ENCODE results near the gene RBPJ. TPM values are rescaled to one million over a fixed set of nuclear protein-coding genes. Genes with fewer than 3 reads are reported as not detected.

The RBPJ gene
- total RNA-seq (2021; fragmentation: NEBNext Ultra II Directional; extraction: Animal tissue kit (Norgen Biotek cat#: 25700)) (202 and 217 TPM in 2 replicates), polyA plus RNA-seq (2011; rRNA removed) (58.2 and 65.5 TPM in 2 replicates), polyA minus RNA-seq (2011; rRNA and poly(A)+ RNA removed) (109 and 131 TPM in 2 replicates)
- polyA plus RNA-seq (2011; cell fraction: cytosol; rRNA removed), result 80.3 TPM
- 94.0 TPM for polyA plus RNA-seq (2011; cell fraction: nucleus; rRNA removed)
- 73.6 to 109 TPM (median 89.5 TPM) in 4 replicates for polyA plus RNA-seq (2012, experiment 1 of 2)
- polyA plus RNA-seq (2012, experiment 2 of 2), result 7.1 TPM
- polyA plus RNA-seq (2013, experiment 1 of 2), result 140 TPM
- 139 TPM for polyA plus RNA-seq (2013, experiment 2 of 2)
- polyA minus RNA-seq (2011; cell fraction: cytosol; rRNA and poly(A)+ RNA removed), result 86.8 TPM
- 208 TPM for polyA minus RNA-seq (2011; cell fraction: nucleus; rRNA and poly(A)+ RNA removed)
- long read RNA-seq, experiment 1, full-length matches to known transcripts, result 13 of 102 reads
- long read RNA-seq, experiment 1, partial matches to known transcripts, result 11 of 102 reads
- long read RNA-seq, experiment 1, other reads (novel, unspliced or antisense), result 78 of 102 reads
- long read RNA-seq, experiment 2, full-length matches to known transcripts, result 240 of 313 reads
- long read RNA-seq, experiment 2, partial matches to known transcripts, result 19 of 313 reads
- long read RNA-seq, experiment 2, other reads (novel, unspliced or antisense), result 54 of 313 reads

- Histone ChIP-seq H3K23ac (ENCODE audit: insufficient read length) (no peak within 1 kb of the TSS), H3K18ac (ENCODE audit: extremely low read depth, low read length) (peak within 1 kb of the TSS; percentile 95), H2AFZ (ENCODE audit: low read length) (no peak within 1 kb of the TSS), H3K36me3 (ENCODE audit: control insufficient read depth in 2 of 4, insufficient read depth in 4 of 4, low read length in 3 of 4) (no peaks in the 10 kb centered on the region), H3K79me2 (ENCODE audit: control insufficient read depth in 1 of 2, insufficient read depth in 2 of 2, low read length in 2 of 2) (peaks cover 44 to 48% of the 10 kb centered on the region in 2 experiments), H2BK5ac (ENCODE audit: low read depth, low read length) (peak within 1 kb of the TSS; percentile 99), H3K27me3 (replicated peaks in 1 of 4; ENCODE audit: control insufficient read depth in 3 of 4, extremely low read depth in 1 of 4, insufficient read depth in 3 of 4, low read length in 3 of 4) (no peaks in the 10 kb centered on the region), H3K9ac (replicated peaks in 1 of 4; ENCODE audit: extremely low read depth in 1 of 4, low read depth in 3 of 4, low read length in 3 of 4) (peak within 1 kb of the TSS; percentile 83 to 95 (median 88)), H3K4ac (replicated peaks; ENCODE audit: insufficient read length, low read depth, low read length) (peak within 1 kb of the TSS; percentile 73), H3K79me1 (ENCODE audit: low read depth, low read length) (no peaks in the 10 kb centered on the region), H3K56ac (replicated peaks; ENCODE audit: insufficient read length, low read depth, low read length) (peak within 1 kb of the TSS; percentile 92), H4K8ac (ENCODE audit: extremely low read depth, insufficient read depth, low read length) (peak within 1 kb of the TSS; percentile 99), H2BK120ac (replicated peaks; ENCODE audit: low read depth, low read length) (peak within 1 kb of the TSS; percentile 20), H2BK20ac (ENCODE audit: low read length) (0 out of 2 replicates have a peak within 1 kb of the TSS, but pooled peaks have one; percentile 55), H2BK12ac (ENCODE audit: low read depth, low read length) (peak within 1 kb of the TSS; percentile 98), H3K4me3 (ENCODE audit: extremely low read depth in 1 of 4, insufficient read depth in 2 of 4, low read depth in 3 of 4, low read length in 4 of 4) (peak within 1 kb of the TSS; percentile 87 to 98 (median 92)), H2AK5ac (ENCODE audit: low read depth, low read length) (no peak within 1 kb of the TSS; the same call in 1 of the 2 replicates), H2BK15ac (ENCODE audit: low read length) (peak within 1 kb of the TSS; percentile 53; the same call in 1 of the 2 replicates), H3K4me2 (ENCODE audit: insufficient read depth in 1 of 2, low read depth in 2 of 2, low read length in 2 of 2) (peak within 1 kb of the TSS; percentile 63 to 78), H3K9me3 (ENCODE audit: insufficient read depth in 2 of 2, low read depth in 1 of 2, low read length in 1 of 2) (no peaks in the 10 kb centered on the region), H4K5ac (ENCODE audit: insufficient read length, low read depth, low read length) (peak within 1 kb of the TSS; percentile 83), H3K4me1 (replicated peaks in 1 of 4; ENCODE audit: control insufficient read depth in 3 of 4, insufficient read depth in 4 of 4, low read length in 3 of 4) (peaks cover 0 to 7% (median 2%) of the 10 kb centered on the region in 4 experiments; a peak in 5 of 7 replicates), H4K20me1 (replicated peaks in 1 of 2; ENCODE audit: control insufficient read depth in 1 of 2, insufficient read depth in 2 of 2, low read length in 2 of 2) (peaks cover 15 to 22% of the 10 kb centered on the region in 2 experiments), H3K14ac (ENCODE audit: insufficient read length) (no peak within 1 kb of the TSS), H3K27ac (ENCODE audit: low read depth, low read length) (peak within 1 kb of the TSS; percentile 95), H3K23me2 (ENCODE audit: low read depth, low read length) (peaks cover 2% of the 10 kb centered on the region), H4K91ac (replicated peaks; ENCODE audit: insufficient read length, low read length) (peak within 1 kb of the TSS; percentile 86)
- CTCF ChIA-PET (ENCODE audit: partially characterized antibody), result interaction anchor here (1.1 to 1.7 kb wide), 3 partner anchors 9 to 326 kb away, joined by 3 to 5 read pairs (median 3); no protein-coding TSS in a partner anchor
- peak; percentile 89 to 94 for DNase-seq (ENCODE audit: low read depth in 1 of 2, low spot score in 2 of 2)
- POLR2A ChIA-PET (ENCODE audit: partially characterized antibody), result interaction anchor here (0.7 to 3.0 kb wide), 9 partner anchors 13 to 290 kb away, joined by 3 to 20 read pairs (median 4); no protein-coding TSS in a partner anchor
- 2% methylated on average over 59 of the region's 102 CpGs; no CpG with 5 or more reads in 1 of the 2 experiments for WGBS, 2 experiments (ENCODE audit: extremely low coverage in 1 of 2, insufficient coverage in 1 of 2, insufficient read length in 1 of 2, insufficient replicate concordance in 2 of 2, low coverage in 1 of 2, low lambda C conversion rate in 2 of 2, missing lambda C conversion rate in 1 of 2)
- peak; percentile 72 for FAIRE-seq
- TF ChIP-seq GABPA (IDR thresholded peaks at IDR 0.05; ENCODE audit: borderline replicate concordance, insufficient read depth, low read length), result no peak
- peak; percentile 84 to 85; a peak in 3 of 4 replicates for TF ChIP-seq SIN3A (conservative IDR thresholded peaks at IDR 0.05 in 1 of 2, IDR thresholded peaks at IDR 0.05 in 1 of 2; ENCODE audit: low read depth in 1 of 2, low read length in 2 of 2)
- TF ChIP-seq TAF7 (optimal IDR thresholded peaks at IDR 0.05; ENCODE audit: borderline replicate concordance, low read depth, low read length), result peak; percentile 90
- TF ChIP-seq E2F6 (IDR thresholded peaks at IDR 0.05), result no peak; the same call in 1 of the 2 replicates
- 0 out of 2 replicates have a peak, but pooled peaks have one; percentile 29 for TF ChIP-seq RXRA (IDR thresholded peaks at IDR 0.05; ENCODE audit: insufficient read depth, low read depth, low read length)
- TF ChIP-seq JUN (IDR thresholded peaks at IDR 0.05; ENCODE audit: low read depth, low read length), result no peak
Measured at GRCh38 chr4:26320538-26321372, at the start of gene RBPJ. Gene RBPJ (plus strand): TSS chr4:26321014. CDS start chr4:26321029, 15 bp downstream.

Data from H1 (cell line).